Ovary (tissue), 9 donors: ENCODE data around the gene CDYL2. TPM values are rescaled to one million over a fixed set of nuclear protein-coding genes. Genes with fewer than 3 reads are reported as not detected.

Experiments used
- DNase-seq, 5 donors: peaks; one replicate each; pipeline ENCODE4 v3.0.0-alpha.2; 2019 to 2020
- H3K27ac ChIP-seq, 2 donors: fragments of 200-600 bp; one replicate each; pipeline versions ENCODE4 v1.5.1 to v1.8.0; 2019 to 2022
- H3K27me3 ChIP-seq: fragments of 200-600 bp; one replicate; pipeline ENCODE4 v1.8.0; 2022
- H3K36me3 ChIP-seq: fragments of 200-600 bp; sonication (generic); one replicate; pipeline ENCODE4 v1.5.1; 2019
- H3K4me1 ChIP-seq: one replicate; pipeline ENCODE4 v1.8.1; 2013; ENCODE audit warnings: mild to moderate bottlenecking, moderate library complexity; ENCODE audit not compliant: insufficient read depth
- H3K4me3 ChIP-seq: fragments of 200-600 bp; sonication (generic); one replicate; pipeline ENCODE4 v1.5.1; 2017
- H3K9me3 ChIP-seq, 2 donors: fragments of 200-600 bp in 1 of 2; sonication (generic) in 1 of 2; one replicate each; pipeline versions ENCODE4 v1.5.1 to v1.8.1; 2013 to 2019; ENCODE audit warnings: mild to moderate bottlenecking in 1 of 2, moderate library complexity in 1 of 2
- CTCF ChIP-seq, 3 donors: fragments of 450-650 bp in 2 of 3; fragments of 200-600 bp in 1 of 3; IDR thresholded peaks; one replicate each; pipeline versions ENCODE4 v1.5.1 to v1.8.0; 2016 to 2022; ENCODE audit warnings: antibody characterized with exemption in 3 of 3, mild to moderate bottlenecking in 1 of 3
- EP300 ChIP-seq: sonication (generic); formaldehyde crosslinking; IDR thresholded peaks from one replicate; pipeline ENCODE4 v1.6.1; 2017; ENCODE audit warnings: antibody characterized with exemption
- POLR2A ChIP-seq: fragments of 450-650 bp; IDR thresholded peaks from one replicate; pipeline ENCODE4 v1.6.1; 2017; ENCODE audit warnings: antibody characterized with exemption, mild to moderate bottlenecking, moderate library complexity
- WGBS, 3 donors: extraction: QIAGEN DNeasy Blood & Tissue Kit in 1 of 3; methylation state at CpG; one replicate each; pipeline versions ENCODE4 v1.1.5 to v1.1.7; 2013 to 2017; 5-methylcytosine and 5-hydroxymethylcytosine counted together
- intact Hi-C, 4 donors: fragments of 100-400 bp; cut with DNase I; formaldehyde crosslinking; loops; one replicate each; pipeline versions ENCODE4 v1.11.0 to v1.15.1; 2022 to 2023
- polyA plus RNA-seq, 2 donors: library from polyadenylated mRNA; stranded (reverse); fragments of 200-250 nt in 1 of 2; fragments of 350-450 nt in 1 of 2; fragmentation: Illumina TruSeq in 1 of 2; extraction: RNeasy Lipid Tissue Mini Kit (QIAGEN cat#74804) in 1 of 2; gene quantifications; one replicate each; pipeline ENCODE4 v1.2.3, GENCODE V29; 2013 to 2014
- total RNA-seq, 7 donors: library from RNA; depleted of rRNA in 2 of 7; stranded (reverse); fragments of >200 nt in 2 of 7; fragmentation: NEBNext Ultra II Directional in 3 of 7; extraction: Animal tissue kit (Norgen Biotek cat#: 25700) in 3 of 7; gene quantifications; one replicate each; pipeline versions ENCODE4 v1.1.0 to v1.2.4, GENCODE V29; 2016 to 2023
- donor health status: DM: no; HTN: no; CAD: no; lungs with moderate emphysema.
- donor health status: DM: no; HTN: no; CAD: no.
- donor health status: Bipolar disorder and iron deficiency.
- donor health status: DM: yes; HTN: yes; CAD: no.
- donor health status: DM: no; HTN: no; CAD: no.
- donor health status: DM: yes; HTN: yes; CAD: no.

CDYL2 gene
- total and polyA plus RNA-seq, 9 donors: 0.48 to 4.4 (median 1.8) TPM

DNA sequence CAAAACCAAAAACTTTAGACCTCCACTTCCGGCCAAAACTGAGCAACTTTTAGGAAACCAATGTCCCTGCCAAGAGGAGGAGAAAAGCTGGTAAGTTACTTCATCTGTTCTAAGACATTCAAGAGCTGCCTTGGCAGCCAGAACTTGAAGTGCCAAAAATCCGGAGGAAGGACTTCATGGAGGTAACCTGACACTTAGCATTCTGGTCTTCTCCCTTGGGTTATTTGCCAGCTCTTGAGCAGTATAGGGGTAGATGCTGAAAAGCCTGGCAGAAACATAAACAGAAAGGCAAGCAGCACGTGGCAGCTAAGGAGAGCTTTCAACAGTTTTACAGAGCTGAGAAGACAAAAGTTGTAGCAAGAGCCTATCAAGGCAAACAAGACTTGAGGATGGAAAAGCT lies 53.2 kb downstream of the CDYL2 start:
- Histone ChIP-seq H3K4me1 (peaks cover 2% of the 10 kb centered on the region), H3K4me3 (no peak overlapping the region), H3K36me3 (no peaks in the 10 kb centered on the region), H3K27ac (no peak overlapping the region), H3K9me3 (no peaks in the 10 kb centered on the region), H3K27me3 (no peaks in the 10 kb centered on the region)
- no peak for DNase-seq
- intact Hi-C loops: no loop called here
- 10 to 13% (median 11%) methylated on average over 3 of the region's 3 CpGs for WGBS, 3 donors
- TF ChIP-seq EP300 (no peak), CTCF (IDR thresholded peaks at IDR 0.05) (no peak), POLR2A (no peak)

- Histone ChIP-seq H3K36me3 (no peaks in the 10 kb centered on the region), H3K4me1 (peaks cover 2% of the 10 kb centered on the region), H3K9me3 (no peaks in the 10 kb centered on the region), H3K27me3 (no peaks in the 10 kb centered on the region), H3K27ac (no peak overlapping the region), H3K4me3 (no peak overlapping the region)
- DNase-seq: no peak
- TF ChIP-seq POLR2A: no peak
- TF ChIP-seq CTCF (IDR thresholded peaks at IDR 0.05): no peak
- TF ChIP-seq EP300: no peak
- intact Hi-C loops: no loop called here
- 19 to 21% (median 19%) methylated on average over 4 of the region's 4 CpGs for WGBS, 3 donors
Measured at GRCh38 chr16:80746231-80746630, 58.2 kb downstream of the CDYL2 start.

DNA sequence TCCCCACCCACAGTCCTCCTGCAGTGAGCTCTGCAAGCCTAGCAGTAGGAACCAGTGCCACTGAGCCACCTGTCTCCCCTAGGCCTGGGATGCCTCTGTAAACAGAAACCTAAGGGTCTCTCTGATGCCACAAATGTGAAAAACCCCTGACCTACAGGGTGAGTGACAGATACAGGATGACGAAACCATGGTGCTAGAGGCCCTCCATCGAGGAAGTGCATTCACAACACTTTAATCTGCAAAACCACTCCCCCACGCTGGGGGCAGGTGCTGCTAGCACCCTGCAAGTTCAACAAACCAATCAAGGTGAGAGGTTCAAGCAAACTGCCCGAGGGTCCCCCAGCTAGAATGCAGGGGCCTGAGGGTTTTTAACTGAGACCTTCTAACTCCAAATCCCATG lies 59.5 kb downstream of the CDYL2 start:
- intact Hi-C loops: no loop called here
- Histone ChIP-seq H3K27ac (no peak overlapping the region), H3K4me3 (no peak overlapping the region), H3K27me3 (no peaks in the 10 kb centered on the region), H3K4me1 (no peaks in the 10 kb centered on the region), H3K9me3 (no peaks in the 10 kb centered on the region), H3K36me3 (no peaks in the 10 kb centered on the region)
- DNase-seq: no peak
- TF ChIP-seq EP300 (no peak), CTCF (IDR thresholded peaks at IDR 0.05) (no peak), POLR2A (no peak)
- WGBS, 3 donors: 76 to 80% (median 80%) methylated on average over 4 of the region's 4 CpGs

DNA sequence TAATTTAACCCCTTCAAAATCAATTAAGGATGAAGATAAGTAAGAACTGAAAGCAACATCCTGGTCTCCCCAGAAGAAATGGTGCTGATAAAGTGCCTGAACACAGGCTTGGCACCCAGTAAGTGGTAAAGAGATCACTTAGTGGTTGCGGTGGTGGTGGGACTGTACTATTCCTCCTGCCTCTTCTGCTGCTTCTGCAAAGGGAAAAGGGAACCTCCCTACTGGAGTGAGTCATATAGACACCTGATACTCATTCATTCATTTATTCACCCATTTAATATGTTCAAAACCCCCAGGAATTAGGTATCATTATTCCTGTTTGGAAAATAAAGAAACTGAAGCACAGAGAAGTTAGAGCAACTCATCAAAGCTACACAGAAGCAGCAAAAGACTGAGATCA lies 60.6 kb downstream of the CDYL2 start:
- no peaks in the 10 kb centered on the region for H3K4me1 ChIP-seq
- WGBS, 3 donors: 90 to 94% (median 94%) methylated on average over 1 of the region's 1 CpG
- H3K36me3 ChIP-seq: no peaks in the 10 kb centered on the region
- no peaks in the 10 kb centered on the region for H3K9me3 ChIP-seq
- no peak overlapping the region for H3K27ac ChIP-seq
- DNase-seq: no peak
- H3K4me3 ChIP-seq: no peak overlapping the region
- no peaks in the 10 kb centered on the region for H3K27me3 ChIP-seq
- intact Hi-C loops: no loop called here
- no peak for TF ChIP-seq POLR2A
- TF ChIP-seq CTCF (IDR thresholded peaks at IDR 0.05): no peak
- no peak for TF ChIP-seq EP300

DNA sequence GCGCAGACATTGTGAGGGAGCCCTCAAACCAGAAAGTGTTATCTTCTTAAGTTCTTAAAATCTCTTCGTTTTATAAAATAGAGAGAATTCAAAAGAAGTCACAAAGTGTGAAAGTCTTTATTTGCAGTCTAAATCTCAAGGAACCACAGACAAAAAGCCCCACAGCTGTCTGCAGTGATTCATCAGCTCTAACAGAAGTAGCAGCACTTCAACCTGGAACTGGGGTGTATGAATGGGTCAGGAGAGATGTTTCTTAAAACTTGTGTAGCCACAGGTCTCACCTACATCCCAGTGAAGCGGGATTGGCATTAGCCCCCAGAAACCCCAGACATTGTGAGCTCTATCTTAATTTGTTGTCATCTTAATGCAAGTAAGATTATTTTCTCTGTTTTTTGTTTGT lies 61.1 kb downstream of the CDYL2 start:
- no peaks in the 10 kb centered on the region for H3K36me3 ChIP-seq
- H3K27me3 ChIP-seq: no peaks in the 10 kb centered on the region
- no peak for TF ChIP-seq EP300
- no peak for TF ChIP-seq CTCF (IDR thresholded peaks at IDR 0.05)
- TF ChIP-seq POLR2A: no peak
- intact Hi-C loops: no loop called here
- 91 to 96% (median 94%) methylated on average over 3 of the region's 3 CpGs for WGBS, 3 donors
- no peak overlapping the region for H3K27ac ChIP-seq
- DNase-seq: no peak
- no peaks in the 10 kb centered on the region for H3K9me3 ChIP-seq
- H3K4me3 ChIP-seq: no peak overlapping the region
- no peaks in the 10 kb centered on the region for H3K4me1 ChIP-seq
